NOMO-1 (cell line): Measurements from ENCODE around the gene LONP2.

Source experiments
- DNase-seq, 2 experiments: peaks; one replicate each; lab custom pipeline; 2025; ENCODE audit not compliant: unreplicated experiment in 2 of 2; lab: John Stamatoyannopoulos, UW

Gene LONP2

DNA sequence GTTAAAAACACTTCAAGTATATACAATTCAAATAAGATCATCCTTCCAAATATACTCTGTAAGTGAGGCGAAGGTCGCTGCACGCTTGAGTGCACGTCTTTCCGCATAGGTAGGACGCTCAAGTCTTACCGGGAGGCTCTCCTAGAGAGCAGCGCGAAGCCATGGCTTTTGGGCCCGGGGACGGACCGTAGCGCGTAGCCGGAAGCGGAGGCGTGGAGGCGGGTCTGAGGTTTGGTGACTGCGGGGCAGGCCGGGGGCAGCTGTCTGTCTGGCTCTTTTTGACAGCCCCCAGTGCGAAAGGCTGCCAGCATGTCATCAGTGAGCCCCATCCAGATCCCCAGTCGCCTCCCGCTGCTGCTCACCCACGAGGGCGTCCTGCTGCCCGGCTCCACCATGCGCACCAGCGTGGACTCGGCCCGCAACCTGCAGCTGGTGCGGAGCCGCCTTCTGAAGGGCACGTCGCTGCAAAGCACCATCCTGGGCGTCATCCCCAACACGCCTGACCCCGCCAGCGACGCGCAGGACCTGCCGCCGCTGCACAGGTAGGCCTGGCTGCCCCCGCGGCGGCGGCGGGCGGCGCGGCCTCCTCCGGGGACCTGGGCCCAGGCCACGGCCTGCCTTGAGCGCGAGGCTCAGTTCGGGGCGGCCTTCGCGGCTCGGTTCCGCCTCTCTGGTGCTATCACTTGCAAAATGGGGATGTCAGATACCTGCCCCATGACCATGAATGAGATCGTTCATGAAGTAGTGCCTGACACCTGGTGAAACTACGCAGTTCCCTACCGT is at the start of gene LONP2:
Gene LONP2 (plus strand): TSS at position 221 of the 783 bp plus-strand sequence. CDS start 89 bp downstream, at position 310.
- DNase-seq: peak; percentile 86

DNA sequence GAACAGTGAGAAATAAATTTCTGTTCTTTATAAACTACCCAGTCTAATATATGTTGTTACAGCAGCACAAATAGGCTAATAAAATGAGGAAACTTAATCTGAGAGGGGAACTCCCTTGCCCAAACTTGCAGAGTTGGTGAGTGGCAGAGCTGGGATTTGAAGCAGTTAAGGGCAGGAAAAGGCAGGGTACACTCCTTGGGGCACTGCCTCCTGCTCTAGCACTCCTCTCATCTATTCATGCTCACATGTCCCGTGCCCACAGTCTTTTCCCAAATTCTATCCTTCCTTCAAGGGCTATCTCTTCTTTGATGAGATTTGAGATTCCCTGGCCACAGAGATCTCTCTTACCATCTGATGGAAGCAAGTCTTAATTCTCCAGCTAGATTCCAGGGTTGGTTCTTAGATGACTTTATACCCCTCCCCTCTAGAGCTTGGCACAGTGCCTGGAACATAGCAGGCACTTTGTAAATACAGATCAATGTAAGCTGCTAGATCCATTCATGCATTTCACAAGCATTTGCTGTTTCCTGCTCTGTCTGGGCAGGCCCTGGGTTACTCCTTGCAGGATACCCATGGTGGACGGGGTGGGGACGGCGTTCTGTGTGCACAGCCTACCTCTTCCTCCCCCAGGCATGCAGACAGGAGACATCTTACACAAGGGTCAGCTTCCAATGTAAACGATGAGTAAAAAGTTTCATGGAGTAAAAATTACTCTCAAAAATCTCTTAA is 49.1 kb upstream of the LONP2 start:
- no peak for DNase-seq

GRCh38 chr16:48197294-48197693 is 46.8 kb upstream of the LONP2 start:
- peak in 1 of 2 experiments; percentile 43 for DNase-seq

DNA sequence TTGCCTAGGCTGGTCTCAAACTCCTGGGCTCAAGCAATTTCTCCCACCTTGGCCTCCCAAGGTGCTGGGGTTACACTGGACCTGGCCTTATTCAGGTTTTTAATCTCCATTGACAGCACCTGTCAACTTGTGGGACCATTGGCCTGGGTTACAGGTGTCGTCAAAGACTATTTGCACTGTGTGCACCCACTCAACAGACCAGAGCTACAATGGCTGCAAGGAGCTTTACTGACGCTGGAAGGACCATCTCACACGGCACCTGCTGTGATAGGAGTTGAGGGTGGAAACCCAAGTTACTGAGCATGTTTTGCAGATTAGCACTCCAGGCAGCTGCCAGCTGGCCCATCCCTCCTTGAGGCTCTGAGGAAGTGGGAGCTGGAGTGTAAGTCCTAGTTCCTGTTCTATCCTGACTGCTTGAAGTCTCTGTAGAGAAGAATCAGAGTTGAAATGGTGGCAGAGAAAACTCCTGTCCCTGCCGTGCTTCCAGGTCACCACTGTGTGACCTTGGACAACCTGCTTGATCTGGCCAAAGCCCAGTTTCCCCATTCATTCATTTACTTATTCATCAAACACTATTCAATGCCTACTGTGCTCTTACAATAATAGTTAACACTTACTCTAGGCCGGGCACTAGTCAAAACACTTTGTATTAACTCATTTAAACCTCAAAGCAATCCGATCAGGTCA is 42.4 kb upstream of the LONP2 start:
- DNase-seq: no peak

GRCh38 chr16:48203974-48204824 is 39.9 kb upstream of the LONP2 start:
- no peak for DNase-seq

DNA sequence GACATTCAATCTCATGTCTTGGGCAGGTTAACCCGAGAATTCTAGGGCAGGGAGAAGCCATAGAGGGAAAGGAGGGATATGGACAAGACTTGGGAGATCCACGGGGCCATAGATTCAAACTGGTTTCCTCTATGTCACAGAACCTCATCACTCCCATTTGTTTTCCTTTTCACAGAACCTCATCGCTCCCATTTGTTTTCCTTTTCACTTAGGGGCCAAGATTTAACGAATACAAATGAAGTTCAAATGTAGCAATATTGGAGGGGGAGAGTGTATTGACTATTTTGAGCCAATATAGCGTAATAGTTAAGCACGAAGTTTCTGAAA is 39.3 kb upstream of the LONP2 start:
- DNase-seq: no peak

DNA sequence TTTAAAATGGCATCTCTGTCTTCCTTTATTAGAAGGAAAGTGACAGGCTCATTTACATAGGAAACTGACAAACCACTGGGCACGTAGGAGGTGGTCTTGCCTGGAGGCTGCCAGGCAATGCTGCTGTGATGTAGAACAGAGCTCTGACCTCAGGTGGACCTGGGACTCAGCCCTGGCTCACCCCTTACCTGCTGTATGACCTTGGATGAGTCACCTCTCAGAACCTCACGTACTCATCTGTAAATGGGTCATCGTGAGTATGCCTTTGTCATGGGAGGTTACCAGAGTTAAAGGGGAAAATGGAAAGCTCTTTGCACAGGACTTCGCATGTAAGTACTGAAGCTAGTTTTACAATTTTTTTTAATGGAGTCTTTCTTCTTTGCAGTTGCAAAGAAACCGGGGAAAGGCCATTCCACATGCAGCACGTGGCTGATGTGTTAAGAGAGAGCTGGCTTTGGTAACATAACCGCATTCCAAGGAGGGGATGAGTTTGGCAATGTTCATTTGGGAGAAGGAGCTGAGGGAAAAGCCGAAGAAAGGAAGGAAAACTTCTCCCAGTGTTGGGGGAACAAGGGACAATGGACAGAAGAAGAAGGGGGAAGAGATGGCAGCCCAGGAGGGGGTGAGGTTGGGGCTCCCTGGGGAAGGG is 37.4 kb upstream of the LONP2 start:
- no peak for DNase-seq

GRCh38 chr16:48210747-48211146 is 33.4 kb upstream of the LONP2 start:
- DNase-seq: no peak

DNA sequence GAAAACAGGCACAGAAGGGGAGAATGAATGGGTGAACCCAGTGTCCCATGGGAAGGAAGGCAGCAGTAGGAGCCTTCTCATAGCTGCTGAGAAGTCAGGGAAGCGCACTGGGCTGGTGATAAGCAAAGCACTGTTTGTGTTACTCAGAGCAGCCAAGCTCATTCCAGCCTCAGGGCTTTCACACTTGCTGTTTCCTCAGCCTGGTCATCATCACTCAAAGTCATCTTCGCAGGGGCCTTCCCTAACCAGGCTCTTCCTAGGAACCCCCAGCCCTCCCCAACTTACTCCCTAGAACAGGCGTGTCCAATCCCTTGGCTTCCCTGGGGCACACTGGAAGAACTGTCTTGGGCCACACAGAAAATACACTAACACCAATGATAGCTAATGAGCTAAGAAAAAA is 32.1 kb upstream of the LONP2 start:
- no peak for DNase-seq

DNA sequence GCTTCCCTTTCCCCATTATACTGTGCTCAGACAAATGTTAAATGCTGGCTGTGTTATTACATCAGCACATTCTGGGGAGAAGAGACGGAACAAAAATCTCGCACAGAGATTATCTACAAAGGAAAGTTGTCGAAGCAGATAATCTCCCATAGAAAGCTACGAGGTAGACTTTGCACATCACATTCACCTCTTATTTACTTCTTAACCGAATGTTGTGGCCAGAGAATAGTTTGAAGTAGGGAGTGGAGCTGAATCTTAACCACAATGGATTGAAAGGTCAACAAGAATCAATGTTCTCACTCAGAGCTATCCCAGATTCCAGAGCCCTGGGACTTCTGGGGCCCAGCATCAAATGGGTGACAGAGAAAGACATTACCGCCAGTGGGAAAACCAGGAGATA is 28.4 kb upstream of the LONP2 start:
- DNase-seq: no peak

DNA sequence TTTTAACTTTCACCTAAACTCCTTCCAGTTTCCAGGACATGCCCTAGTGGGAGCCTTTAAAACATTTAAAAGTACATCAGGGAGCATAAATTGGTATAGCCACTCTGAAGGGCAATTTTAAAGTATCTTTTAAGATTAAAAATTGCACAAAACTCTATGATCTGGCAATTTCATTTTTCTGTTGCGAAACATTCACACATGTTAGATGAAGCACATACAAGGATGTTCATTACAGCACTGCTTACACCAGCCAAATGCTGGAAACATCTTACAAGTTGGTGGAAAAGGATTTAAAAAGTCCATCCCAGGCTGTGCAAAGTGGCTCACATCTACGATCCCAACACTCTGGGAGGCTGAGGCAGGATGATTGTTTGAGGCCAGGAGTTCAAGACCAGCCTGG is 26.4 kb upstream of the LONP2 start:
- DNase-seq: no peak

DNA sequence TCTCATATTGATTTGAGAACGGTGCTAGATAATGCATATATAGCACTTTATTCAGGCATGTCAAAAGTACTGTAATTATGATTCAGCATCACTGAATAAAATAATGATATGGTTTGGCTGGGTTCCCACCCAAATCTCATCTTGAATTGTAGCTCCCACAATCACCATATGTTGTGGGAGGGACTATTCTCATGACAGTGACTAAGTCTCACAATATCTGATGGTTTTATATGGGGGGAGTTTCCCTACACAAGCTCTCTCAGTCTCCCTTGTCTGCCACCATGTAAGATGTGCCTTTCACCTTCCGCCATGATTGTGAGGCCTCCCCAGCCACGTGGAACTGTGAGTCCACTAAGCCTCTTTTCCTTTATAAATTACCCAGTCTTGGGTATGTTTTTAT is 25.6 kb upstream of the LONP2 start:
- DNase-seq: no peak

- no peak for DNase-seq
Observed at GRCh38 chr16:48220891-48221290, 23.2 kb upstream of the LONP2 start.

DNA sequence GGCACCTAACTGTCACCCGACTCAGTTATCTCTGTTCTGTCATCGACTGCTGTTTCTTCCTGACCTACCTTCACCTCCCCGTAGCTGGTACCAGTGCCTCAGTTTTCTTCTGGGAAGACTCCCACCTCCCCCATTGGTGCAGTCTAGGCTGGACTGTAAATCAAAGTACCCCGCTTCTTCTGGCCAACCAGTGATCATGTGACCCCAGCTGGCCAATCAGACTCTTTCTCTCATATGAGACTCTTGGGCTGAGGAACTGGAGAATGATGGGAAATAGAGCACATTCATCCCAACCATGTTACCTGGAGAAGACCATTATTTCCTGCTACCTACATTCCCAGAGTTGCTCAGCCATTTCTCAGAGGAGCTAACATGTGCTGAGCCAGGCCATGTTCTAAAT is 20.6 kb upstream of the LONP2 start:
- no peak for DNase-seq

- DNase-seq: no peak
Observed at GRCh38 chr16:48225456-48225855, 18.6 kb upstream of the LONP2 start.

DNA sequence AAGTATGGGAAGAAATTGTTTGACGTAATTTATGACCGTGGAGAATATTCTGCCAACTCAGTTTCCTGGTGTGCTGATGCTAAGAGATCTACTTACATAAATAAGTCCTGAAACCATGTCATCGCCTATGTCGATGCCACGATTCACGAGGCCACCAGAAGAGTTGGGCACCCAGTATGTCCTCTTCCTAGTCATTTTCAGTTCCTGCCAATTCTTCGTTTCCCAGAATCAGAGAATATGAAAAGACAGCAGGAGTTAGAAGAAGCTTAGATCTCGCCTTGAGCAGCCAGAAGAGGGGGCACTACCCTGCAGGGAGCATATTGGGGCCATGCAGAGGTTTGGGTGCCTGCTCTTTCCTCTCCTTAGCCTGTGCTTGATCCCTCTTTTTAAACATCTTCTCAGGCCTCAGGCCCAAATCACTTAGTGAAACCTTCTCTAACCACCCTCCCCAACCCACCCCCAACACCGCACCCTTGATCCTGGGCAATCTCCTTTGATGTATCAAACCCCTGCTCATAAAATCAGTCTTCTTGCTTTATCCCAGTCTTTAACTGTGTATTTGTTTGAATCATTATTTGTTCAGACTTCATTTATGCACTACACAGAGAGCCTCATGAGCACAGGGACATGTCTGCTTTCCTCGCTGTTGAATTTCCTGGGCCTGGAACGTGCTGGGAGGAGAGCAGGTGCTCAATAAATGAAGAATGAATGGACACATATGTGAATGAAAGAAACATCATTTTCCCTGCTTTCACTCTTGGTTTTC is 12.2 kb upstream of the LONP2 start:
- peak; percentile 16 to 23 for DNase-seq

- DNase-seq: no peak
Observed at GRCh38 chr16:48232493-48233040, 11.5 kb upstream of the LONP2 start.

GRCh38 chr16:48234630-48235029 is 9.5 kb upstream of the LONP2 start:
- no peak for DNase-seq

DNA sequence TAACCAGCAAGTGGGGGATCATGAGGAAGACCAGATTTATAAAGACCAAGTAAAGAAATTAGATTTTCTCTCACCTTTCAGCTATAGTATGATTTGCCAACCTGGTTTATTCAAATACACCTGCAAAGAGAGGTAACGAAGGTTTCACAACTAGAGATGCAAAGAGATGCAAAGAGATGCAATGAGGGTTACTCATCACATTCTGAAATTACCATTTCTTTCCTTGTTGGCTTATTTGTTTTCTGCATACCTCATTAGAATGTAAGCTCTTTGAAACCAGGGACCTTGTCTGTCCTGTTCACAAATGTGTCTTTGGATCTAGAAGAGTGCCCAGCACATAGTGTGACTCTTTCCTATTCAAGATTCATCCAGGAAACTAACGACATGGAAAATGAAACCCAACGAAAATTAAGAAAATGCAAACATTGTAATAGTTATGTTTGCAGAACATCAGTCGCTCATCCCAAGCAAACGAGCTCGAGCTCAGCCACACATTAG is 9.0 kb upstream of the LONP2 start:
- no peak for DNase-seq
